ENCODE data around the gene SPEG.
A peak's percentile ranks its signal among the peaks of the same experiment; 100 is the strongest.

Gene SPEG

DNA sequence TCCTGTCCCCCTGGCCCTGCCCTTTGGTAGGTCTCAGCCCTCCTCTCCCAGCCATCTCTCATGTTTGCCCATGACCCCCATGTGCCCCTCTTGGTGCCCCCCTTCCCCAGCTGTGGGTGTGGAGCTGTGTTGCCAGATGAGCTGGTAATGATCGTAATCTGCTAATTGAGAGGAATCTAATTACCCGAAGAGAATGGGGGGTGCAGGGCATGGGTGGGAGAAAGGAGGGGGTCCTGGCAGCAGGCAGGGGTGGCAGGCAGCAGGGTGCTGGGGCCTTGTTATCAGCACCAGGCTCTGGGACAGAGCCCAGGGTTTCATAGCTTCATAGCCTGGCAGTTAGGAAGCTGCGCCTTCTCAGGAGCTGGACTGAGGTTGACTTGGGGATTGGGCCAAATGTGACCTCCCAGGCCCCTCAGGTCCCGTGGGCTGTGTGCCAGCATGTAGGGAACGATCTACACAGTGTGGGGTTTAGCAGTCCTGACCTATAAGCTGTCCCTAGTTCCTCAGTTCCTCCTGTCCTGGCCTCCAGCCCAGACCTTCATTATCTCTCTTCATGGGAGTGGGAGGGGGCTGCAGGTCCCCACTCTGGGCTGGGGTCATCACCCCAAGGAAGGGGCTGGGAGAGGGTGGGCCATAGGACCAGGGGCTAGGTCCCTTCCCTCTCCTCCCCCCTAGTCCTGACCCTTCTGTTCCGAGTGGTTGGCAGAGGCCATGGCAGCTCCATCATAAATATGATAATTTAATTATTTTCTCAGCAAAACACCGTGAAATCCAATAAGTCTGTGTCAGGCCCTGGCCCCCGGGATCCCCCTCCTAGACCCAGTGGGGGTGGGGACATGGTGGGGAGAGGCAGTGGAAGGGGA, 73.2 kb downstream of the SPEG start:
- H3K27ac ChIP-seq (replicated peaks): no peak overlapping the region
- TF ChIP-seq GABPA (IDR thresholded peaks at IDR 0.05; ENCODE audit: low read depth) (no peak), POLR2AphosphoS5 (IDR thresholded peaks at IDR 0.05; ENCODE audit: low read depth) (no peak), REST (IDR thresholded peaks at IDR 0.05; ENCODE audit: insufficient replicate concordance, low read depth) (peak; percentile 80)
- peaks cover 27% of the 10 kb centered on the region for H3K27me3 ChIP-seq (ENCODE audit: insufficient read depth, poor library complexity, severe bottlenecking)
- no peak overlapping the region for H3K4me3 ChIP-seq (replicated peaks; ENCODE audit: insufficient read depth, low read length)
- no peak for DNase-seq (ENCODE audit: low read depth in 1 of 2, low spot score in 1 of 2)

DNA sequence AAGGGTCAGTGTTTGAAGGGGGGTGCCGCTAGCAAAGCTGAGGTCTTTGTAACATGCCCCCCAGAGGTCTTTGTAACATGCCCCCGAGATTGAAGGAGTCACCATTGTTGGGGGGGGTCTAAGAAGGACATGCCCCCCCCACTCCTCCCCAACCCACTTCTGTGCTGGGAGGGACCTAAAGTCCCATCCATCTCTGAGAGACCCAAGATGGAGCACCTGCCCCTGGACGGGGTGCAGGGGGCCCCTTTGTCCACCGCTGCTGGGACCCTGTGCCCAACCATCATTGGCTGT, 73.7 kb downstream of the SPEG start:
- TF ChIP-seq CTCF (IDR thresholded peaks at IDR 0.05; ENCODE audit: insufficient read depth, low read length) (no peak), GABPA (IDR thresholded peaks at IDR 0.05; ENCODE audit: low read depth) (no peak), SPI1 (IDR thresholded peaks at IDR 0.05; ENCODE audit: borderline replicate concordance, low read depth) (no peak), POLR2AphosphoS5 (IDR thresholded peaks at IDR 0.05; ENCODE audit: low read depth) (no peak), REST (IDR thresholded peaks at IDR 0.05; ENCODE audit: insufficient replicate concordance, low read depth) (no peak)
- Histone ChIP-seq H3K27ac (replicated peaks) (no peak overlapping the region), H3K4me3 (replicated peaks; ENCODE audit: insufficient read depth, low read length) (no peak overlapping the region), H3K27me3 (ENCODE audit: insufficient read depth, poor library complexity, severe bottlenecking) (peaks cover 31% of the 10 kb centered on the region)
- DNase-seq (ENCODE audit: low read depth in 1 of 2, low spot score in 1 of 2): no peak

GRCh38 chr2:219508971-219509779, 74.5 kb downstream of the SPEG start:
- Histone ChIP-seq H3K27me3 (ENCODE audit: insufficient read depth, poor library complexity, severe bottlenecking) (peaks cover 39% of the 10 kb centered on the region), H3K27ac (replicated peaks) (no peak overlapping the region), H3K4me3 (replicated peaks; ENCODE audit: insufficient read depth, low read length) (no peak overlapping the region)
- no peak for TF ChIP-seq GABPA (IDR thresholded peaks at IDR 0.05; ENCODE audit: low read depth)
- TF ChIP-seq POLR2AphosphoS5 (IDR thresholded peaks at IDR 0.05; ENCODE audit: low read depth): no peak
- no peak for TF ChIP-seq CTCF (IDR thresholded peaks at IDR 0.05; ENCODE audit: insufficient read depth, low read length)
- no peak for TF ChIP-seq REST (IDR thresholded peaks at IDR 0.05; ENCODE audit: insufficient replicate concordance, low read depth)
- no peak for TF ChIP-seq SPI1 (IDR thresholded peaks at IDR 0.05; ENCODE audit: borderline replicate concordance, low read depth)
- DNase-seq (ENCODE audit: low read depth in 1 of 2, low spot score in 1 of 2): no peak
